GM06990 (cell line): ENCODE results near the gene VWA8.
A peak's percentile ranks its signal among the peaks of the same experiment; 100 is the strongest.

Experiments
- DNase-seq: peaks from one replicate; pipeline ENCODE4 v3.0.0-alpha.2; 2011; ENCODE audit not compliant: insufficient read length; ENCODE audit errors: extremely low read depth
- H3K27me3 ChIP-seq: replicated peaks from 2 replicates; pipeline ENCODE4 v1.6.0; 2011; ENCODE audit warnings: low read length; ENCODE audit not compliant: control insufficient read depth, insufficient read depth
- H3K36me3 ChIP-seq: 2 replicates; pipeline ENCODE4 v1.5.1; 2011; ENCODE audit warnings: low read length; ENCODE audit not compliant: control insufficient read depth, insufficient read depth
- H3K4me3 ChIP-seq: replicated peaks from 2 replicates; pipeline ENCODE4 v1.5.1; 2011; ENCODE audit warnings: low read depth, mild to moderate bottlenecking, control low read depth, low read length
- TF ChIP-seq, protein P1 (sequence below): IDR thresholded peaks from 2 replicates; pipeline ENCODE4 v1.5.1; 2011; ENCODE audit warnings: low read length, control low read depth, mild to moderate bottlenecking, inconsistent platforms; ENCODE audit not compliant: insufficient read depth, poor library complexity, severe bottlenecking

Gene VWA8

DNA sequence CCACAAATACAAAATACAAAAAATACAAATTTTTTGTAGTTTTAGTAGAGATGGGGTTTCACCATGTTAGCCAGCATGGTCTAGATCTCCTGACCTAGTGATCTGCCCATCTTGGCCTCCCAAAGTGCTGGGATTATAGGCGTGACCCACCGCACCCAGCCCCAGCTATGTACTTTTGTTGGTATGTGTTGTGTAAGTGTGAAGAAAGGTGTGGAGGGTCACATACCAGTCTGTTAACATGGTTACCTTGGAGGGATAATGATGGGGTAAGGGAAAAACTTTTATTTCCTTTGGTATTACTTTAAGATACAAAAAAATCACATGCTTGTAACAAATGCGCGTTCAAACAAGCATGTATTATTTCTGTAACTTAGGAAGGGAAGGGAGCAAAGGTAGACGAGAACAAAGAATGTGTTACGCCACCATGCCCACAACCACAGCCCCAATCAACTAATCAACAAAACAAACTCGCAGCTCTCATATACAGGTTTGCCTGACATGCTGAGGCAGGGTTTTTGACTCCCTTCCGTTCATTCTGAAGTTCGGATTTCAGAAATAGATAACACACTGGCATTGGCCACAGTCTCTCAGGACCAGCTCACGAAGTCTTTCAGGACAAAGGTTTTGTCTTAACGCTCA lies 13.5 kb upstream of the VWA8 start:
- Histone ChIP-seq H3K27me3 (no peaks in the 10 kb centered on the region), H3K4me3 (no peak overlapping the region), H3K36me3 (no peaks in the 10 kb centered on the region)
- no peak for DNase-seq
- TF ChIP-seq, protein P1, sequence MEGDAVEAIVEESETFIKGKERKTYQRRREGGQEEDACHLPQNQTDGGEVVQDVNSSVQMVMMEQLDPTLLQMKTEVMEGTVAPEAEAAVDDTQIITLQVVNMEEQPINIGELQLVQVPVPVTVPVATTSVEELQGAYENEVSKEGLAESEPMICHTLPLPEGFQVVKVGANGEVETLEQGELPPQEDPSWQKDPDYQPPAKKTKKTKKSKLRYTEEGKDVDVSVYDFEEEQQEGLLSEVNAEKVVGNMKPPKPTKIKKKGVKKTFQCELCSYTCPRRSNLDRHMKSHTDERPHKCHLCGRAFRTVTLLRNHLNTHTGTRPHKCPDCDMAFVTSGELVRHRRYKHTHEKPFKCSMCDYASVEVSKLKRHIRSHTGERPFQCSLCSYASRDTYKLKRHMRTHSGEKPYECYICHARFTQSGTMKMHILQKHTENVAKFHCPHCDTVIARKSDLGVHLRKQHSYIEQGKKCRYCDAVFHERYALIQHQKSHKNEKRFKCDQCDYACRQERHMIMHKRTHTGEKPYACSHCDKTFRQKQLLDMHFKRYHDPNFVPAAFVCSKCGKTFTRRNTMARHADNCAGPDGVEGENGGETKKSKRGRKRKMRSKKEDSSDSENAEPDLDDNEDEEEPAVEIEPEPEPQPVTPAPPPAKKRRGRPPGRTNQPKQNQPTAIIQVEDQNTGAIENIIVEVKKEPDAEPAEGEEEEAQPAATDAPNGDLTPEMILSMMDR: no peak

- TF ChIP-seq, protein P1: no peak
- no peak for DNase-seq
- Histone ChIP-seq H3K4me3 (no peak overlapping the region), H3K36me3 (no peaks in the 10 kb centered on the region), H3K27me3 (no peaks in the 10 kb centered on the region)
These were observed 12.4 kb upstream of the VWA8 start for GRCh38 chr13:41973247-41973741.

GRCh38 chr13:41971848-41972247 lies 10.9 kb upstream of the VWA8 start:
- TF ChIP-seq, protein P1: no peak
- Histone ChIP-seq H3K4me3 (no peak overlapping the region), H3K27me3 (no peaks in the 10 kb centered on the region), H3K36me3 (no peaks in the 10 kb centered on the region)
- no peak for DNase-seq

DNA sequence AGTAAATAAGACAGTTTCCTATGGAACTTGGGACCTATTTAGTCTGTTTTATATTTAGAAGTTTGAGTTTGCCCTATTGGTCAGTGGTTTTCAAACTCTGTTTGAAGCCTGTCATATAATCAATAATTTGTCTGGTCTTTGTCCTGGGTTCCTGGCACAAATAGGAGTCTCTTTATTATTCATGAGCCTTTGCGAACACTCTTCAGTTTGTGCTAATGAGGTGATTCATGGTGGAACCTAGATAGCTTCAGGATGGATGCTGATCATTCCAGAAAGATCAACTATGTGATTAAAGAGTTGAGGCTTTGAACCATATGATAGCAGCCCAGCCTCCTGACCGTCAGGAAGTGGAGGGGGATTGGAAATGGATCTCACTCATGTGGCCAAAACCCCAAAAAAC lies 10.0 kb upstream of the VWA8 start:
- no peak overlapping the region for H3K4me3 ChIP-seq
- DNase-seq: no peak
- no peaks in the 10 kb centered on the region for H3K36me3 ChIP-seq
- TF ChIP-seq, protein P1: no peak
- no peaks in the 10 kb centered on the region for H3K27me3 ChIP-seq

- peak; percentile 20 for DNase-seq
- no peaks in the 10 kb centered on the region for H3K27me3 ChIP-seq
- TF ChIP-seq, protein P1: no peak
- no peak overlapping the region for H3K4me3 ChIP-seq
- H3K36me3 ChIP-seq: no peaks in the 10 kb centered on the region
These were observed 9.1 kb upstream of the VWA8 start for GRCh38 chr13:41970022-41970421.

- Histone ChIP-seq H3K36me3 (no peaks in the 10 kb centered on the region), H3K4me3 (no peak overlapping the region), H3K27me3 (no peaks in the 10 kb centered on the region)
- no peak for DNase-seq
- TF ChIP-seq, protein P1: no peak
These were observed 8.2 kb upstream of the VWA8 start for GRCh38 chr13:41969072-41969471.
